GM12874 (cell line): ENCODE results near the gene ELF1.

Experiments
- CTCF ChIP-seq: IDR thresholded peaks from 2 replicates; pipeline ENCODE4 v1.5.1; 2011; ENCODE audit warnings: low read depth, mild to moderate bottlenecking, control low read depth, low read length, moderate library complexity; ENCODE audit not compliant: insufficient read depth

The ELF1 gene

GRCh38 chr13:41059456-41060081 is 40.5 kb upstream of the ELF1 start:
- no peak for TF ChIP-seq CTCF

GRCh38 chr13:41058295-41059070 is 39.4 kb upstream of the ELF1 start:
- TF ChIP-seq CTCF: no peak

- TF ChIP-seq CTCF: no peak
These were observed 38.0 kb upstream of the ELF1 start for GRCh38 chr13:41056826-41057711.

GRCh38 chr13:41056194-41056593 is 37.1 kb upstream of the ELF1 start:
- no peak for TF ChIP-seq CTCF

GRCh38 chr13:41054919-41055619 is 36.0 kb upstream of the ELF1 start:
- TF ChIP-seq CTCF: peak; percentile 31; the same call in 1 of the 2 replicates

- peak; percentile 24; the same call in 1 of the 2 replicates for TF ChIP-seq CTCF
These were observed 35.2 kb upstream of the ELF1 start for GRCh38 chr13:41054212-41054877.
